HCT116 (cell line): ENCODE measurements around the gene CENPL. TPM values are rescaled to one million over a fixed set of nuclear protein-coding genes. Genes with fewer than 3 reads are reported as not detected.

Experiments used
- ATAC-seq: fragments of 200-7000 bp; cut with Tn5 transposase; 2 replicates; pipeline ENCODE4 v1.9.1; 2020; ENCODE audit warnings: mild to moderate bottlenecking, moderate library complexity
- BruUV-seq: library from RNA; stranded (reverse); fragments of 400-500 nt; replicated peaks from 2 replicates; lab custom pipeline; 2021; lab: Mats Ljungman, UMichigan
- CTCF ChIA-PET: fragments of 300-600 bp; sonication (Branson Sonifier 250); formaldehyde crosslinking; loops from one replicate; lab custom pipeline; 2021; ENCODE audit warnings: antibody characterized with exemption; lab: Charles Lee
- POLR2A ChIA-PET: fragments of 300-600, 350-600 bp; sonication (Branson Sonifier 250); formaldehyde crosslinking; loops from one replicate; lab custom pipeline; 2021; ENCODE audit warnings: antibody characterized with exemption; lab: Charles Lee
- RAD21 ChIA-PET, 2 experiments: fragments of 300-600 bp; sonication (Branson Sonifier 250); formaldehyde crosslinking; loops; one replicate each; lab custom pipeline; 2023; ENCODE audit warnings: low total read pairs in 2 of 2; ENCODE audit not compliant: uncharacterized antibody in 2 of 2, unreplicated experiment in 2 of 2, low non-redundant PET in 1 of 2; lab: Charles Lee
- DNase-seq: peaks from one replicate; pipeline ENCODE4 v3.0.0-alpha.2; 2010; ENCODE audit warnings: low read depth, low spot score
- H2AFZ ChIP-seq: fragments of 200-600 bp; shearing (Covaris generic), sonication (generic); 2 replicates; pipeline ENCODE4 v1.6.1; 2017; ENCODE audit warnings: low read depth, mixed run types, mixed read lengths, antibody characterized with exemption, low read length; ENCODE audit not compliant: poor library complexity, severe bottlenecking
- H3K27ac ChIP-seq: 2 replicates; pipeline ENCODE4 v1.5.1; 2012; ENCODE audit warnings: low read depth, low read length
- H3K27me3 ChIP-seq: fragments of 200-600 bp; sonication (generic); 2 replicates; pipeline ENCODE4 v1.6.1; 2016; ENCODE audit warnings: mixed run types, low read length, mixed read lengths; ENCODE audit not compliant: insufficient read depth
- H3K36me3 ChIP-seq, 2 experiments: fragments of 200-500 bp in 1 of 2; fragments of 200-600 bp in 1 of 2; sonication (Bioruptor generic) in 1 of 2; sonication (generic) in 1 of 2; 2 replicates each; pipeline versions ENCODE4 v1.5.1 to v1.6.1; 2014 to 2016; ENCODE audit warnings: low read length in 2 of 2, inconsistent platforms in 1 of 2, mixed read lengths in 1 of 2, mixed run types in 1 of 2; ENCODE audit not compliant: insufficient read depth in 2 of 2, control insufficient read depth in 1 of 2
- H3K4me1 ChIP-seq, 2 experiments: fragments of 200-600 bp in 1 of 2; sonication (generic) in 1 of 2; 2 replicates each; pipeline versions ENCODE4 v1.5.1 to v1.6.1; 2012 to 2017; ENCODE audit warnings: low read length in 2 of 2, inconsistent platforms in 1 of 2, mild to moderate bottlenecking in 1 of 2, mixed read lengths in 1 of 2, mixed run types in 1 of 2, moderate library complexity in 1 of 2; ENCODE audit not compliant: insufficient read depth in 2 of 2, control insufficient read depth in 1 of 2
- H3K4me2 ChIP-seq: fragments of 200-600 bp; sonication (generic); 2 replicates; pipeline ENCODE4 v1.6.1; 2017; ENCODE audit warnings: mixed run types, low read length, mixed read lengths
- H3K4me3 ChIP-seq, 2 experiments: fragments of 200-600 bp in 1 of 2; sonication (generic) in 1 of 2; replicated peaks in 1 of 2; 2 replicates each; pipeline ENCODE4 v1.5.1; 2011 to 2016; ENCODE audit warnings: low read length in 2 of 2, control low read depth in 1 of 2, low read depth in 1 of 2, mild to moderate bottlenecking in 1 of 2, mixed read lengths in 1 of 2, mixed run types in 1 of 2
- H3K79me2 ChIP-seq: fragments of 200-600 bp; sonication (generic); 2 replicates; pipeline ENCODE4 v1.6.1; 2017; ENCODE audit warnings: mild to moderate bottlenecking, mixed run types, low read length, moderate library complexity, mixed read lengths; ENCODE audit not compliant: insufficient read depth
- H3K9ac ChIP-seq: fragments of 200-600 bp; sonication (generic); 2 replicates; pipeline ENCODE4 v1.6.1; 2016; ENCODE audit warnings: low read length, mixed read lengths
- H3K9me2 ChIP-seq: fragments of 200-600 bp; sonication (generic), shearing (Covaris generic); 2 replicates; pipeline ENCODE4 v1.6.1; 2017; ENCODE audit warnings: mixed run types, mild to moderate bottlenecking, moderate library complexity; ENCODE audit not compliant: insufficient read depth
- H3K9me3 ChIP-seq, 2 experiments: fragments of 200-500 bp in 1 of 2; fragments of 200-600 bp in 1 of 2; sonication (Bioruptor generic) in 1 of 2; sonication (generic) in 1 of 2; 2 replicates each; pipeline ENCODE4 v1.6.1; 2014 to 2017; ENCODE audit warnings: low read length in 2 of 2, mixed read lengths in 2 of 2, inconsistent platforms in 1 of 2, low read depth in 1 of 2, mild to moderate bottlenecking in 1 of 2, mixed run types in 1 of 2, moderate library complexity in 1 of 2; ENCODE audit not compliant: control insufficient read depth in 1 of 2, insufficient read depth in 1 of 2
- H4K20me1 ChIP-seq: fragments of 200-600 bp; sonication (generic), shearing (Covaris generic); 2 replicates; pipeline ENCODE4 v1.6.1; 2017; ENCODE audit warnings: mixed run types, mild to moderate bottlenecking, moderate library complexity; ENCODE audit not compliant: insufficient read depth
- EZH2 ChIP-seq: fragments of 200-600 bp; sonication (generic); IDR thresholded peaks from 2 replicates; pipeline ENCODE4 v1.6.1; 2017; ENCODE audit warnings: antibody characterized with exemption, mixed run types
- POLR2A ChIP-seq: IDR thresholded peaks from 2 replicates; pipeline ENCODE4 v1.7.0; 2011; ENCODE audit warnings: borderline replicate concordance; ENCODE audit not compliant: insufficient read depth, insufficient read length; ENCODE audit errors: extremely low read depth
- POLR2AphosphoS5 ChIP-seq: IDR thresholded peaks from 2 replicates; pipeline ENCODE4 v1.6.1; 2011; ENCODE audit warnings: mild to moderate bottlenecking, low read depth, low read length, moderate library complexity
- RAD21 ChIP-seq: IDR thresholded peaks from 2 replicates; pipeline ENCODE4 v1.6.1; 2012; ENCODE audit warnings: low read depth, mild to moderate bottlenecking
- SIN3A ChIP-seq: IDR thresholded peaks from 2 replicates; pipeline ENCODE4 v1.6.1; 2012; ENCODE audit warnings: low read depth
- SRF ChIP-seq: IDR thresholded peaks from 2 replicates; pipeline ENCODE4 v1.6.1; 2012; ENCODE audit warnings: low read depth
- YY1 ChIP-seq: IDR thresholded peaks from 2 replicates; pipeline ENCODE4 v1.6.1; 2011; ENCODE audit warnings: low read length, low read depth, moderate library complexity, mild to moderate bottlenecking; ENCODE audit not compliant: insufficient replicate concordance; ENCODE audit errors: extremely low read depth
- intact Hi-C: fragments of 100-400 bp; cut with micrococcal nuclease; formaldehyde crosslinking; loops from 2 replicates; pipeline ENCODE4 v1.10.0; 2022
- total RNA-seq: library from RNA; stranded (reverse); gene quantifications from one replicate; pipeline ENCODE4 v1.2.1, GENCODE V29; 2021; ENCODE audit not compliant: unreplicated experiment
- TF ChIP-seq, protein P1 (sequence below): IDR thresholded peaks from 2 replicates; pipeline ENCODE4 v1.6.1; 2012
- TF ChIP-seq, protein P2 (sequence below), 3 experiments: fragments of 200-600 bp in 1 of 3; sonication (generic) in 1 of 3; IDR thresholded peaks in 2 of 3; conservative IDR thresholded peaks in 1 of 3; 2 replicates each; pipeline ENCODE4 v1.5.1; 2012 to 2017; ENCODE audit warnings: low read depth in 2 of 3, low read length in 2 of 3, antibody characterized with exemption in 1 of 3, borderline replicate concordance in 1 of 3, control low read depth in 1 of 3, mild to moderate bottlenecking in 1 of 3, mixed read lengths in 1 of 3, mixed run types in 1 of 3, moderate library complexity in 1 of 3; ENCODE audit not compliant: insufficient read depth in 1 of 3

The CENPL gene
- total RNA-seq, 1 experiment from 2014 or later: 20.3 TPM

DNA sequence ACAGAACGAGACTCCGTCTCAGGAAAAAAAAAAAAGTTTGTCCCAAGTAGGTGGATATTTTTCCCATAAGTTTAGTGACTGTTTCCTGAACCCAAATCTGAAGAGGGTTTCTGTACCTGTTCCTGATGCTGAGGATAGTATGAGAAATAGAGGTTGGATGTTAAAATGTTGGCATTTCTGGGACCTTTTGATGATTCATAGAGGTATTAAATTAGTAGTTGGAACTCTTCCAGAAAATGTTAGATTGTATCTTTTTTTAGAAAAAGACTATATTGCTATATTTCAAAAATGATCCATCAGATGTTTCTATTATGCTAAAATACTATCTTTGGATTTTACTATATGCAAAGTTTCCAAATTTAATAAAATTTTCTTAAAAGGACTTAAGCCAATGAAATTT is 2.9 kb upstream of the CENPL start:
- H2AFZ ChIP-seq: no peak overlapping the region
- peaks cover 14% of the 10 kb centered on the region for H3K79me2 ChIP-seq
- RAD21 ChIA-PET: no interaction called here
- DNase-seq (no peak), ATAC-seq (no peak)
- TF ChIP-seq POLR2AphosphoS5 (no peak), EZH2 (no peak), POLR2A (no peak), SRF (no peak), YY1 (no peak), SIN3A (no peak), RAD21 (no peak)
- TF ChIP-seq, protein P1, sequence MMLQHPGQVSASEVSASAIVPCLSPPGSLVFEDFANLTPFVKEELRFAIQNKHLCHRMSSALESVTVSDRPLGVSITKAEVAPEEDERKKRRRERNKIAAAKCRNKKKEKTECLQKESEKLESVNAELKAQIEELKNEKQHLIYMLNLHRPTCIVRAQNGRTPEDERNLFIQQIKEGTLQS: no peak
- TF ChIP-seq, protein P2, sequence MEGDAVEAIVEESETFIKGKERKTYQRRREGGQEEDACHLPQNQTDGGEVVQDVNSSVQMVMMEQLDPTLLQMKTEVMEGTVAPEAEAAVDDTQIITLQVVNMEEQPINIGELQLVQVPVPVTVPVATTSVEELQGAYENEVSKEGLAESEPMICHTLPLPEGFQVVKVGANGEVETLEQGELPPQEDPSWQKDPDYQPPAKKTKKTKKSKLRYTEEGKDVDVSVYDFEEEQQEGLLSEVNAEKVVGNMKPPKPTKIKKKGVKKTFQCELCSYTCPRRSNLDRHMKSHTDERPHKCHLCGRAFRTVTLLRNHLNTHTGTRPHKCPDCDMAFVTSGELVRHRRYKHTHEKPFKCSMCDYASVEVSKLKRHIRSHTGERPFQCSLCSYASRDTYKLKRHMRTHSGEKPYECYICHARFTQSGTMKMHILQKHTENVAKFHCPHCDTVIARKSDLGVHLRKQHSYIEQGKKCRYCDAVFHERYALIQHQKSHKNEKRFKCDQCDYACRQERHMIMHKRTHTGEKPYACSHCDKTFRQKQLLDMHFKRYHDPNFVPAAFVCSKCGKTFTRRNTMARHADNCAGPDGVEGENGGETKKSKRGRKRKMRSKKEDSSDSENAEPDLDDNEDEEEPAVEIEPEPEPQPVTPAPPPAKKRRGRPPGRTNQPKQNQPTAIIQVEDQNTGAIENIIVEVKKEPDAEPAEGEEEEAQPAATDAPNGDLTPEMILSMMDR (IDR thresholded peaks at IDR 0.05 in 2 of 3, conservative IDR thresholded peaks at IDR 0.05 in 1 of 3; ENCODE audit: borderline replicate concordance in 1 of 3, insufficient read depth in 1 of 3, low read depth in 2 of 3, low read length in 2 of 3): no peak
- H3K27ac ChIP-seq: no peak overlapping the region
- H4K20me1 ChIP-seq: no peaks in the 10 kb centered on the region
- H3K4me1 ChIP-seq: peaks cover 2 to 7% of the 10 kb centered on the region in 2 experiments; a peak in 2 of 4 replicates
- no peaks in the 10 kb centered on the region for H3K9me2 ChIP-seq
- H3K9ac ChIP-seq: no peak overlapping the region
- no peaks in the 10 kb centered on the region for H3K9me3 ChIP-seq
- H3K4me3 ChIP-seq: no peak overlapping the region
- intact Hi-C loops: loop anchor here (10.0 kb wide), 1 partner anchor 113 kb away; the partner anchor contains the start of gene KLHL20
- CTCF ChIA-PET: no interaction called here
- H3K36me3 ChIP-seq: peaks cover 0 to 2% of the 10 kb centered on the region in 2 experiments; a peak in 1 of 4 replicates
- POLR2A ChIA-PET: no interaction called here
- H3K27me3 ChIP-seq: no peaks in the 10 kb centered on the region
- no peak overlapping the region for H3K4me2 ChIP-seq
- no TSS peak for BruUV-seq
